Vagina (tissue), 2 donors: ENCODE results near the gene LIPF.

Experiments
- CTCF ChIP-seq, 3 experiments: fragments of 450-650 bp in 2 of 3; fragments of 200-600 bp in 1 of 3; sonication (generic) in 1 of 3; IDR thresholded peaks; one replicate each; pipeline ENCODE4 v1.5.1; 2017 to 2019; ENCODE audit warnings: antibody characterized with exemption in 3 of 3, mild to moderate bottlenecking in 2 of 3, moderate library complexity in 2 of 3
- POLR2A ChIP-seq, 2 donors: fragments of 450-650 bp; IDR thresholded peaks; one replicate each; pipeline ENCODE4 v1.6.1; 2017; ENCODE audit warnings: antibody characterized with exemption in 2 of 2, mild to moderate bottlenecking in 2 of 2, moderate library complexity in 2 of 2
- POLR2AphosphoS5 ChIP-seq, 2 donors: sonication (generic); formaldehyde crosslinking; IDR thresholded peaks; one replicate each; pipeline ENCODE4 v1.9.0; 2017; ENCODE audit warnings: antibody characterized with exemption in 2 of 2, mild to moderate bottlenecking in 2 of 2, low read depth in 1 of 2; ENCODE audit not compliant: insufficient read depth in 1 of 2

- no peak for TF ChIP-seq CTCF (IDR thresholded peaks at IDR 0.05)
- no peak for TF ChIP-seq POLR2A (IDR thresholded peaks at IDR 0.05)
- TF ChIP-seq POLR2AphosphoS5 (IDR thresholded peaks at IDR 0.05; ENCODE audit: insufficient read depth in 1 of 2, low read depth in 1 of 2) = no peak
Observed at GRCh38 chr10:88689366-88689765, 25.1 kb downstream of the LIPF start.
